Ureter (tissue), 1 donor: ENCODE measurements around the gene SEC14L1. TPM values are rescaled to one million over a fixed set of nuclear protein-coding genes. Genes with fewer than 3 reads are reported as not detected.

Experiments used
- DNase-seq: peaks from one replicate; pipeline ENCODE4 v3.0.0-alpha.2; 2020; ENCODE audit warnings: low spot score
- total RNA-seq: library from RNA; stranded (reverse); gene quantifications from one replicate; pipeline ENCODE4 v1.2.4, GENCODE V29; 2023
- donor health status: DM: yes; HTN: yes; CAD: no.

SEC14L1 gene
- total RNA-seq, 1 donor from 2014 or later, result 66.7 TPM

DNA sequence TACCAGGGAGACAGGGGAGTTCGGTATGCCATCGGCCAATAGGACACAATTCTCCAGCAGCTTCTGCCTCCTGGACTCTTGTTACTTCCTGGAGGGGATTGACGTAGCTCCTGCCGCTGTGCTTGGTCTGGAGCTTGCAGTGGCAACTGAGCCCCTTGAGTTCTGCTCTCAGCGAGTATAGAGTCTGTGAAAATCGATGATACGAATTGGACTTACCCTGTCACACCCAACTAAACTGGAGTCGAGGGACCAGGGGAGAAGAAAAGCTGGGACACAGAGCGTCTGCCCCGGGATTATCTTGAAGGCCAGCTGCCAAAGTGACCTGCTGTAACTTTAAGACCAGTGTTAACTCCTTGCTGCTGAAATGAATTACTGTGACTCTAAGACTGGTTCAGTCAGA is 22.2 kb downstream of the SEC14L1 start:
- DNase-seq, result no peak

DNA sequence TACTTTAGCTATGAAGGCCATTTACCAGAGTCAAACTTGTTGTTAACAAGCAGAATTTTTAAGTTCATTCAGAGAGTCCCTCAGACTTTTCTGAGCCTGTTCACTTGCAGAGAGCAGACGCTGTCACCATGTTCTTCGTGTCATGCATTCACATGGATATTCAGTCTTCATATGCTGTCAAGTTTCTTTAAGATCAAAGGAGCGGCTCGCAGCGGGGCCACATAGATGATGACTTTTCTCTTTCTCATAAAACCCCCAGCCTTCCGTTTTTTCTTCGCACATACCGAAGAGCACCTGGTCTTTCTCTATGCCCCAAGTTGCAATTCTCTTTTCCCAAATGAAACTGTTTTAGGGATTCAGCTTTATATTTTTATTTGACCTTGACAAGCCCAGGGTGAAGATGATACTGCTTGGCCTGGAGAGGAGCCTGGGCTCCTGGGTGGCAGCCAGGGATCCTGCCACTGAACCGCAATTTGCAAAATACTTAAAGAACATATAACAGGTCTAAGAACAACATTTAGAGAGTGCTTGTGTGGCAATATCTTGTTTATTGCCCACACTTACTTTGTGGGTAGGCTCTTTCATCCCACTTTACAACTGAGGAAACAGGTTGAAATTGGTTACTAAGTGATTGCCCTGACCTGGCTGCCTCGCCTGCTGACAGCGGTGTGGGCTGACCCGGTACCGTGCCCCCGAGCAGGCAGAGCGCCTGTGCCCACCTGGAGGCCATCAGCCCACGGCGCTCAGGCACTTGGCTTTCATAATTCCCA is 22.9 kb downstream of the SEC14L1 start:
- no peak for DNase-seq

DNA sequence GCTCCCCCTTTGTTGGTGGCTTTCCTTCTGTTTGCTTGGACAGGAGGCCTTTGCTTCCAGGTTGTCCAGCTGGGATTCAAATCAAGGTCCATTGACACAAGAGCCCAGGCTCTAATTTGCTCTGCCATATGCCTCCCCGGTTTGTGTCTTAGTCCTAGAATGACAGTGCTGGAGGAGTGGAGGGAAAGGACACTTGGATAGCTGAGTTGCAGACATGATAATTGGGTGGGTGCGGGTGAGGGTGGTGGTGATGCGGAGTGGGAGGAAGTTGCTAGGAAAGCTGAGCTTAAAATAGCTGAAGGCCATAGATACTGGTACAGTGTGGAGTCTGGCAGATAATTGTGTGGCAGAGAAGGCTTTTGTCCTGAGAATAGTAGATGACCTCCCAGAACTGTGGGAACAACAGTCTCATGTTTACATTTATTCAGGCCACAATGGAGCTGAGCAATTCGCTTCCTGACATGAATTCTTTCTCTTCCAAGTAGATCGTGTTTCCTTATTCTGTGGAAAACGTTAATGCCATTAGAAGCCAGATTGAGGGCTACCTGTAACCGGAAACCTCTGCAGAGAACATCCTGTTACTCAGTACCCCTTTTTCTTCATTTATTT is 23.8 kb downstream of the SEC14L1 start:
- DNase-seq, result no peak

DNA sequence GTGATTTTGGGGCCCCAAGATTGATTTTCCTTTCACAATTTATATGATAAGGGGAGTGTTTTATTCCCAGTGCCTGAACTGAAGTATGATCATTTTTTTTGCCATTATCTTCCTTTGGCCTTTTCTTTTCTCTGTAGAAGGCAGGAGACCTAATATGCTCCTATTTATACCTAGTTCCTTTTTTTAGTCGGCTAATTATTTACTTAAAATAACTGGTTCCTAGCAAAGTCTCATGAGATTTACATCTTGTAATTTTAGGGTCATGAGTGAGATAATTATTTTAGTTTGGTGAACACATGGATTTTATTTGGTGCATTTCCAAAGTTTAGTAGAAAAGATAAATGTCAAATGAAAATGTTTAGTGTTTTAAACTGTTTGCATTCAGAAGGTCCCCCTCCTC is 24.8 kb downstream of the SEC14L1 start:
- no peak for DNase-seq

DNA sequence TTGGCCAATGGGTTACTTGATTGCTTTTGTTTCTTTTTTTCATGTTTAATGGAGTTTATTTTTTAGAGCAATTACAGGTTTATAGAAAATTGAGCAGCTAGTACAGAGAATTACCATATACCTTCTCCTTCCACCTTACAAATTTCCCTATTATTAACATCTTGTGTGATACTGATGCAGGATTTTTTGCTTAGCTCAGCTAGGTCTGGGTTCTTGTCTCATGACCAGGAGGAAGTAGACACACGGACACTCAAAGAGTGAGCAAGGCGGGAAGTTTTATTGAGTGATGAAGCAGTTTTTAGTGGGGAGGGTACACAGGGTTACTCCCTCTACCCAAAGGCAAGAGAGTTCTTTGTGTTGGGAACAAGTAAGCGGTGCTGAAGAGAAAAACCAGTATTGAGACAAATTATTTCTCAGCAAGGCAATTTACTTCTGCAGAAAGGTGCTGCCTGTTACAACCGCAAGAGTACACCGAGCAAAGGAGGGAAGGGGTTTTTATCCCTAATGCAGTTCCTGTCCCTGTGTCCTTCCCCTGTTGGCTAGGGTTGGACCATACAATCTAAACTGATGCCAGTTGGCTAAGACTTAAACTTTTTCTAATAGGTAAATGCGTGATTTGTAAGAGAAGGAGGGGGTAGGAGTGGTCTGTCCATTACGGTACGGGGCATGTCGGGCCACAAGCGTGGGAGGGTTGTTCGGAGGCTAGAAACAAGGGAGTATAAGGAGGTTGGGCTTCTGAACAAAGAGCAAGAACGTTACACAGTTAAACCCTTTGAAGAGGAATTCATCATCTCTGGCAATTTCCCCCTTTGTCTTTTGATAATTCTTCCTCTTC is 26.9 kb downstream of the SEC14L1 start:
- DNase-seq, result no peak

DNA sequence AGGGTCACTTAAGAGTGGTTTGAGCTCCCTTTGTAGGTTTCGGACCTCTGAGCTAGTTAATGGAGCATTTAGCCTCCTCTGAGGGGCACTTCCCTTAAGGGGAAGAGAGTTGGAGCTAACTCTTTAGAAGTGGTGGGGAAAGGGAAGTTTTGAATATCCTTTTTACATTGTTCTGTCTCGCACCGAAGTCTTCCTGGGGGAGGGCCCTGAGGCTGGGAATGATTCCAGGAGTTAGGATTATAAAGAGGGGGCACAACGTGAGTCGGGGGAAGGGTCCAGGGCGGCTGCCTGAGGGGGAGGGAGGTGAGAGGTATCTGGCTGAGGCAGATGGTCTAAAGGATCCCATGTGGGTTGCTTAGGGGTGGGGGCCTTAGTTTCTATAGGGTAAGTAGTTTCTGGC is 32.3 kb downstream of the SEC14L1 start:
- DNase-seq, result no peak

DNA sequence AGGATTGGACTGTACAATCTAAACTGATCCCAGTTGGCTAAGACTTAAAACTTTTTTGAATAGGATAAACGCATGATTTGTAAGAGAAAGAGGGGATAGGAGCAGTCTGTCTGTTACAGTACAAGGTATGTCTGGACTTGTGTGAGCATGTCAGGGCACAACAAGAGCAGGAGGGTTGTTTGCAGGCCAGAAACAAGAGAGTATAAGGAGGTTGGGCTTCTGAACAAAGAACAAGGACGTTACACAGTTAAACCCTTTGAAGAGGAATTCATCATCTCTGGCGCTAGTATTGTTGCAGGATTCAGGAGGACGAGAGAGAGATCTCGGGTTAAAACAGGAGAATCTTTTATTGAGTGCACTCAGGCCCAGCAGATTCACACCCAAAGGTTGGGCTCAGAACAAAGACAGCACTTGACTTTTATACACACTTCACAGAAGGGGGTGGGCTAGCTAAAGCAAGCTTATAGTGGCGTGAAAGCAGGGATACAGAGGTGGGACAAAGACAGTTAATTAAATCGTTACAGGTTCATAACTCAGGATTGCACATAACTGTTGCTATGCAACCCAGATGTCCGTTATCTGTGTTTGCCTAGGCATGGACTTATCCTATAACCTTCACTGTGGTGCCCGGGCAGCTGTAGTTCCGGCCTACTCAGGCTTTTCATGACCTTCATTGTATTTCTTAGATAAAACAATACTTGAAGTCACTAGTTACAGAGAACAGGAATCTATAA is 34.3 kb downstream of the SEC14L1 start:
- DNase-seq, result no peak

DNA sequence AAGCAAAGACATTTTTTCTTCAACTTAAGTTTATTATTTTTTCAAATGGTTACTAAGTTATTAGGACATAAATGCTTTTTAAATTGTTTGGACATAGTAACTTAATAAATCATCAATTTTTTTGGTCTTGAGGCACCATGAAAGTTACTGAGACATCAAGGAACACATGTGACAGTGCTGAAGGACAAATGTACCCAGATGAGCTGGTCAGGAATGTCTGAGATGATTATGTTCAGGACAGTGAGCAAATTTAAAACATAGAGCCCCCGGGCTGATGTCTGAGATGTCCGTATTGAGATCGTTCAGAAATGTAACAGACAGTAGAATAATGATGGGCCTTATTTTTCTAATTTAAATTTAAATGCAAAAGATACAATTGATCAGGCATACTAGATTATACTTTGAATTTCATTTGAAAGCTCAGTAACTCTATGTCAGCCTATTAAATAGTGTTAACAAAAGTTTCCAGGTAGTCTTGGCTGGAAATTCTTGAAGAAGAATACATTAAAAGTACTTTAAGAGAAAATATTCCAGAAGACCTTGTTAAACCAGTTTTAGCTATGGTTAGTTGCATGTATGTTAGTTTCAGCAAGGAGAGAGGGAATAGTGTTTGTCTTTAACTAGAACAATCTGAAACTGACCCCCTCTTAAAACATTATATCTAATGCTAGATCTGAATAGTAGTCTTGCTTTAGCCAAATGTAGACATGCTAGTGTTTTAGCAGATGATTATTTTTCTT is 36.4 kb downstream of the SEC14L1 start:
- DNase-seq, result no peak

DNA sequence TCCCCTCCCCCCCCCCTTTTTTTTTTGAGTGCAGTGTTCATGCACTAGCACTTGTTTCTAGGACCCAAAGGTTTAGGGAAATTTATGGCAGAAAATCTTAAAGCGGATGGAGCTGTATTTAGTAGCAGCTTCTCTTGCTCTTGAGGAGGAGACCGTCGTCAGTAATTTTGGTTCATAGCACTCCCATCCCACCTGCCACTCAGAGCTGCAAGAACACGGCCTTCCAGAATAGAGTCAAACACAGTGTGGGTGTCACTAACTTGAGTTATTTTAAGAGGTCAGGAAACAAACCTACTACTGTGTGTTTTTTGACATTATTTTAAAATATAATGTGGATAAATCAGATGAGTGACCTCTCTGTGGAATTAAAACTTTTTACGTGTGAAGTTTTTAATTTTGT is 37.3 kb downstream of the SEC14L1 start:
- DNase-seq, result no peak

DNA sequence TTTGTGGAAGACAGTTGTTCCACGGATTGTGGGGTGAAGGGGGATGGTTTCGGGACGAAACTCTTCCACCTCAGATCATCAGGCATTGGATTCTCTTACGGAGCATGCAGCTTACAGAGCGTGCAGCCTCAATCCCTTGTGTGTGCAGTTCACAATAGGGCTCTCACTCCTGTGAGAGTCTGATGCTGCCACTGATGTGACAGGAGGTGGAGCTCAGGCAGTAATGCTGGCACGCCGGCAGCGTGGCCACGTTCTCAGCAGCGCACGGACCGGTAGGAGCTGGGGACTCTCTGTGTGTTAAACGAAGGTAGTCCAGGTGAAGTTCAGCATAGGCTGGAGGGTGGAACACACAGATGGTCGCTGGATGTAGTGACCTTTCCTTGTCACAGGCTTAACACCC is 37.8 kb downstream of the SEC14L1 start:
- DNase-seq, result no peak

DNA sequence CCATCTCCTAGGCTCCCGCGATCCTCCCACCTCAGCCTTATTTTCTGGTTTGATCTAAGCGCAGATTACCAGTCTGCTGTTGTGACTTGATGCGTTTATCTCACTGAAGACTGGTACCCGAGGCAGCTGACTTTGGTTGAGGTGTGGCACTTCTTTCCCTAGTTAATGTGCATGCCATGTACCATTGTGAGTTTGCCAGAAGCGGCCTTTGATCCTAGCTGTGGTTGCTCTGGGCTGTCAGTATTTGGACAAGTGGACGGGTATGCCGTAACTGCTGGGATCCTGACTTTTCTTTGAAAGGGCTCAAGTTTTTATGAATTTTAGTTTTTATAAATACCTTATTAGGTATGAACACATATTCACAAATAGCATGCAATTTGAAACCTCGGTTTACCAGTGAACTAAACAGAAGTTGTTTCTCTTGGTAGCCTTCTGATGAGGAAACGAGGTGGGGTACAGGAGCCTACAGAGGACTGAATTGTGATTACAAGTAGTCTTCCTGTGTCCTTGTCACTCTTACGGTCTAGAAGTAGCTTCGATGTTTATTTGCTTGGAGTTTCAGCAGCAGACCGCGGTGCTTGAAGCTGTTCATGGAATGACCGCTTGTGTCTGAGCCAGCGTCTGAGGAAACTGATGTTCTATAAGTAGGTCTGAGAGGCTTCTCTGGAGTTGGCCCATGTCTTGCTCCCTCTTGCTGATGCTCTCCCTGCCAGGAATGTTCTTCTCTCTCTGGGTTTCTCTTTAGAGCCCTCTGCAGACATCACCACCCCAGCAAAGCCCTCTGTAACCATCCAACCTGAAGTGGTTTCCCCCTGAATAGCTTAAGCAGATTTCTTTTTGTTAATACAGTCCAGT is 40.0 kb downstream of the SEC14L1 start:
- no peak for DNase-seq

DNA sequence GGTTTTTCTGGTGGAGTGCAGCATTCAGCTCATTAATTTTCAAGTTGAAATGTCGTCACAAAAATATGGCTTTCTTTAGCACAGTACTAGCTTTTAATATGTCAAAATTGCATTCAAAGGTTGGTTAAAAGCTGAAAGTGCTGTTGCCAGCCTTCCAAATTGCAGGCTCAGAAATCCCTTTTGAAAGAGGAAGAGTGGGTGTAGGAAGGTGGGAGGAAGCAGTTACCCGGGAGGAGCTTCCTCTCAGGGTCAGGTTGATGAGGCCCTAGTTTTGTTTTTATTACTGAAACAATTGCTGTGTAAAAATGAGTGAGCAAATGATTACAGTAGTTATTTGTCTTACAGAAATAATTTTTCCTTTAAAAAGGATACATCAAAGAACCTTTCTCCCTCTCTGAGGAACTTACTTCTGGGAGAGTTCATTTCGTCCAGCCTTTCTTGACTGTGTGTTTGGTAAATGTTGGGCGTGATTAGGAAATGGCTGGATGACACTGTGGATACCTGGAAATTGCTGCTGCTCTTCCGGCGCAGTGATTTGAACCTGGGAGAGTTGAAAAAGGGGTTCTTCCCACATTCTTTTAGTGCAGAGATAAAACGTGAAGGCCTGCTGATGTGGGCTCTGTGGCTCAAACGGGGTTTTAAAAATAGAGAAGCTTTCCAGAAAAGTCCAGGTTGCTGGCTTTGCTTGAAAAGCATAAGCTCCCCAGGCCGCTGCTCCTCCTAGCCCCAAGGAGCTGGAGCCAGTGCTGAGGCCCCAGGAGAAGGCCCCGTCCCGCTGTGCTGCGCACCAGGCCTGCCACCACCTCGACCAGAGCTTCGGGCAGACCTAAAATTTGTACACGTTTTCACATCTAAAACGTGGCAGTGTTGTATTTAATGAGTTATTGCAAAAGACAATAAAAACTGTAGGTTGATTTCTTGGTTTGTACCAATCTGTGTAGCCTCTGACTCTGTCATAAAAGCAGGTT is 41.7 kb downstream of the SEC14L1 start:
- DNase-seq, result no peak

DNA sequence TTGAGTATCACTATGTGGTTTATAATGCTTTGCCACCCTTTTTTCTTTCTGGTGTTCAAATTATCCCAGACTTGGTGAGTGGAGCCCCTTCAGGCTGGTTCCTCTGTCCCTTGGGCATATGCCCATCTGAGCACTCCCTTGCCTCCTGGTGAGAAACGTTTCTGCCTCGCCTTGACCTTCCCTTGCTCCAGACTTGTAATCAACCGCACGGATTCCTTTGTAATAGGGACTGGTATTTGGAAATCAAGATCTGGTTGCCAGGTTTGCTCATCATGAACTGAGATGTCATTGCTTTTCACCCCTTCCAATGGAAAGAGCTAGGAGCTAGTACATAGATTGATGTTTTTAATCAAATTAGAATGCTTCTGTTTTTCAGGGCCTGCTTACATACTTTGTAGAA is 43.7 kb downstream of the SEC14L1 start:
- DNase-seq, result no peak

DNA sequence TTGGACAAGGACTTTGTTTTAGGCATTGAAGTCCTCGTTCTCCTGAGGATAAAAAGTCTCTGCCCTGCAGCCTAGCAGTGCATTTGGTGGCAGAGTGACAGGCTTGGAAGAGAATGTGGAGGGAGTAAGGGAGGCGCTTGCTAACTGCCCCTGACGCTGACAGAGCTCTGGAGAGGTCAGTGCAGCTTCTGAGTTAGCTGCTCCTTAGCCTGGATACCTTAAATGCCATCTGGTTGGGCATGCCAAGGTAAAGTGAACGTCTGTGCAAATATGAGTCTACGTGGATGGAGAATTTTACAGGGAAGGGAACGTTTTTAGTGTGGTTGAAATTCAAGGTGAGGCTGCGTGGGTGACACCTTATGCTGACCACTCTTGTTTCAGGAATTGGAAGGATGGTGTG is 44.4 kb downstream of the SEC14L1 start:
- DNase-seq, result no peak

DNA sequence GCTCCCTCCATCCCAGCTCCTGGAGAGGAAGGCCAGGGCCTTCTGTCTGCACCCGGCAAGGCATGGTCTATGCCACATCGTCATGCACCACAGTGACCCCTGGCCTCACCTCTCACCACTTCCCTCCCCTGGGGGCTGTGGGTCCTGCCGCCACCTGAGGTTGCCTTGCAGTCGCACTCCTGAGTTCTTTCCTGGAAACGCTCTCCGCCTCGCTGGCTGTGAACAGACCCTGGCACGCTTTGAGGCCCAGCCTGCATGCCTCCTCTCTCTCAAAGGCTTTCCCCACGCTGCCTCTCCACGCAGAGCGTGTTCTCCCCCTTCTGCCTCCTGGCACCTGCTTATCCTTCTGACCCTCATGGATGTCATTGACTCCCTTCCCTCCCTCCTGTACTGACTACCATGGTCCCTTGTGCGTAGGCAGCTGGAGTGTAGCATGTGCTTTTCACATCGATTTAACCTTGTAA is 45.4 kb downstream of the SEC14L1 start:
- DNase-seq, result no peak

DNA sequence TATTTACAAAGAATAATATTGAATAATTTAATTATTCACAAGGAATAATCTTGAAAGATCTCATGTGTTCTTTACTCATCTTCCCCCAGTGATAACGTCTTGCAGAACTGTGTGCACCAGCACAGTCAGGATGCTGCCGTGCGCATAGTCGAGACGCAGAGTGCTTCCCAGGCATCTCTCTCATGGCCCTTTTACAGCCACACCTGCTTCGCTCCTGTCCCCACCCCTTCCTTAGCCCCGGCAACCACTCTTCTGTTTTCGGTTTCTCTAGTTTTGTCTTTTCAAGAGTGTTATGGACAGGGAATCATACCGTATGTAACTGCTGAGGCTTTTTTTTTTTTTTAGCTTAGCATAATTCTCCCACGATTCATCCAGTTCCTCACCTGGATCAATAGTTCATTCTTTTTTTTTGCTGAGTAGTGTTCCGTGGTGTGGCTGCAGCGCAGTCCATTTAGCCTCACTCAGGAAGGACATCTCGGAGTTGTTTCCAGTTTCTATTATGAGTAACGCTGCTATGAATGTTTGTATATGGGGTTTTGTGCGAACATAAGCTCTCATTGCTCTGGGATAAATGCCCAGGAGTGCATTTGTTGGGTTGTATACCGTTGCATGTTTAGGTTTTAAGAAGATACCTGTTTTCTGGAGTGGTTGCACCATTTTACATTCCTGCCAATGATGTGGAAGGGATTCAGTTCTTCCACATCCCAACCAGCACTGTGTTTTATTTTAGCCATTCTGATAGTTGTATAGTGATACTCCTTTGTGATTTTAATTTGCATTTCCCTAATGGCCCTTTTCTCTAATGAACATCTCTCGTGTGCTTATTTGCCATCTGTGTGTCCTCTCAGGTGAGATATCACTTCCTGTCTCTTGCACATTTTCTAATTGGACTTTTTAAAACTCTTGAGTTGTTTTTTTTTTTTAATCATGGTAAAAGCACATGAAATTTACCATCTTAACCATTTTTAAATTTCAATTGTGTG is 47.6 kb downstream of the SEC14L1 start:
- no peak for DNase-seq

DNA sequence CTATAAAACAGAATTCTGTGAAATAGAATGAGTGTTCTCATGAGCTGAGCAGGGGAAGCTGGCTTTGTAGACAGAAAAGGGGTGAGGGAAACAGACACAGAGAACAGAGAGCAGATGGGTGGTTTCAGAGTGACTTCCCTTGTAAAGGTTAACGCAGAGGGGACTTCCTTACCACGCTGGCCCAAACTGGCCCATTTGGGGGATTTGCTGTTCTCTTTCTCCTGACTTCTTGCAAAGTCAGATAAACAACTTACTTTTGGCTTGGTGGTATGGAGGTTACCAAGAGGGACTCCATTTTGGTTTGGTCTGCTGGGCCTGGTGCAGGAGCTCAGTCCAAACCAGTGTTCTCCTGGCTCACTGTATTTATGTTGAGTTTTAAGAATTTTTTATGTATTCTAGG is 48.4 kb downstream of the SEC14L1 start:
- DNase-seq, result no peak

DNA sequence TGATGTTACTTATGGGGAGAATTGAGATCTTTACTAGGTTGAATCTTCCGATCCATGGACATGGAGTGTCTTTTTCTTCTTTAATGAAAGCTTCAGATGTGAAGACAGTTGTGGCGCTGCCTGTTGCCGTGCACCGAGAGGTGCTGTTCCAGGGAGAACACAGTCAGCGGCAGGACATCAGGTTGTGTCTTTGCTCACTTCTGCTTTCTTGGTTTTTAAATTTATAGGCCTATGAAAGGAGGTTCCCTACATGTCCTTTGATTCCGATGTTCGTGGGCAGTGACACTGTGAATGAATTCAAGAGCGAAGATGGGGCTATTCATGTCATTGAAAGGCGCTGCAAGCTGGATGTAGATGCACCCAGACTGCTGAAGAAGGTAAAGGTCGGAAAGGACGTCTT is 49.8 kb downstream of the SEC14L1 start:
- no peak for DNase-seq
